ENCODE results near the gene IL1R2. TPM values are rescaled to one million over a fixed set of nuclear protein-coding genes. Genes with fewer than 3 reads are reported as not detected.

IL1R2 gene
- total and polyA plus RNA-seq, 2 of the 8 experiments (the other 6 are each of a cell fraction or from before 2014, with no cell fraction given) = 0.06 TPM; not detected in 1

DNA sequence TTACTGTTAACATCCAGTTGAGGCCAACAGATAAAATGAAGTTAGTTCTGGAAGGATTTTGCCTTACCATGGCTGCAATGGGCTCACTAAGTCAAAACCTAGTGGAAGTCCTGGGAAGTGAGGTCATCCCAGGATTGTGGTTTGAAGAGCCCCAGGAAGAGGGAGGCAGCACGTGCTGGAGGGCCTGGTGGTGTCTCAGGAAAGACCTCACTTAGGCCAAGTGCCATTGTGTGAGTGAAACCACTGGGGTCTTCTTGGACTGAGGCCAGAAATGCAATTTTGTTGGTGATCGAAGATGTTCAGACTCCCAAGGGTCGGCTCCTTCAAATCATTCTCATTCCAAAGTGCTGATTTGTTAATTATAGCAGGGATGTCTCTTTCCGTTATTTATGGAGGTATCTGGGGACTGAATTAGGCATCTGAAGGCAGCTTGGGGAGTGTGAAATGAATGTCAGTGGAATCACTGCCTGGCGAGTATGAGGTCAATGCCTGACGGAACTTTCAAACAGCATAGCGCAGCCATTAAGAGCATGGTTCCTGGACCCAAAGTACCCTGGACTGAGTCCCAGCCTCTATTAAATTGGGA lies 60.0 kb downstream of the IL1R2 start (continued):
- no peak for TF ChIP-seq CHD7 (IDR thresholded peaks at IDR 0.05; ENCODE audit: insufficient replicate concordance, low read length)
- no peak for TF ChIP-seq RNF2 (IDR thresholded peaks at IDR 0.05; ENCODE audit: borderline replicate concordance, low read depth, low read length, missing control alignments, poor library complexity, severe bottlenecking)
- no peak for TF ChIP-seq NANOG (IDR thresholded peaks at IDR 0.05; ENCODE audit: insufficient read depth, low read depth, low read length, poor library complexity, severe bottlenecking)
- TF ChIP-seq RXRA (IDR thresholded peaks at IDR 0.05; ENCODE audit: insufficient read depth, low read depth, low read length) = no peak
- no peak for TF ChIP-seq CTBP2 (IDR thresholded peaks at IDR 0.05; ENCODE audit: borderline replicate concordance, insufficient read depth, insufficient read length, low read length)
